BJ (cell line): ENCODE results near the gene MKX. TPM values are rescaled to one million over a fixed set of nuclear protein-coding genes. Genes with fewer than 3 reads are reported as not detected.

Source experiments
- polyA plus RNA-seq: library from polyadenylated mRNA; depleted of rRNA; stranded (reverse); fragments of >200 nt; gene quantifications from 2 replicates; pipeline ENCODE4 v1.2.3, GENCODE V29; 2011; rRNA removed
- small RNA-seq: library from RNA; depleted of rRNA; stranded (forward); fragments of <200 nt; gene quantifications from one replicate; pipeline ENCODE3, GENCODE V24; 2012; ENCODE audit warnings: low replicate concordance, low read depth; ENCODE audit not compliant: insufficient read length

MKX gene
- polyA plus RNA-seq, 1 experiment, result 68.1 TPM

Small RNAs within 50 kb of the gene (small RNA-seq; reads per million reads assigned to genes)
- not detected for gene RN7SKP132

Other genes with a start within 250 kb of the MKX start
- gene RAB18, start 241.5 kb downstream of the MKX start, polyA plus RNA-seq, result 15.6 and 61.8 TPM in 2 replicates